Activated gamma-delta T cell treated with anti-CD3 and anti-CD28 coated beads, Interleukin-2, amount 50 U/mL, for 16 hours (primary cell): ENCODE measurements around the gene NBAS.

Experiments
- DNase-seq: peaks from one replicate; pipeline ENCODE4 v3.0.0-alpha.2; 2020; ENCODE audit warnings: low read depth

Gene NBAS

DNA sequence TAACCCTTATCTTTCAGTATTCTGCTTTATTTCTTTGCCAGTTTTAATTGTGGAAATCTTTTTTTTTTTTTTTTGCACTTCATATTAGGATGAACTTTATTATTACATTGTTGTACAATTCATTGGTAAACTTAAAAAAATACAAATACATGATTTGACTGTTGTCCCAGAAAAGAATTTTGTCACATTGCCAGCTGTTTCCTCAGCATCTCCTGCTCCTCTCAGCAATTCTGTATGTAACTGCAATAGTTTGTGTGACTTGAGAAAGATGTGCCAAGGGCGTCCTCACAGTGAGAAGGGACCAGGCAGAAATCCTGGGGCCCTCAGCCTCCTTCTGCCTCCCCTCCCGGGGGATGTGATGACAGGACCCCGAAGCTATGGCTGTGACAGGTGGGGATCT, 254.4 kb downstream of the NBAS start:
- DNase-seq = no peak

DNA sequence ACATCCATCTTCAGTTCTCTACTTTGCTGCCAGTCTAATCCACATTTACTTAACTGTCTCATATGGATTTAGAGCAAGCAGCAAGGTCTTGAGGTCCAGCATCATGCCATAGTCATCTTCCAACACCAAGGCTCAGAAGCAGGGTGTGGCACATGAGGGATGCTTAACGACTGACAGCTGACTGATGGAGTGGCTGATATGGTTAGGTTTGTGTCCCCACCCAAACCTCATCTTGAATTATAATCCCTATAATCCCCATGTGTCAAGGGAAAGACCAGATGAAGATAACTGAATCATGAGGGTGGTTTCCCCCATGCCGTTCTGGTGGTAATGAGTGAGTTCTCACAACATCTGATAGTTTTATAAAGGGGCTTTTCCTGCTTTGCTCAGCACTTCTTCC, 257.3 kb downstream of the NBAS start:
- DNase-seq = no peak

DNA sequence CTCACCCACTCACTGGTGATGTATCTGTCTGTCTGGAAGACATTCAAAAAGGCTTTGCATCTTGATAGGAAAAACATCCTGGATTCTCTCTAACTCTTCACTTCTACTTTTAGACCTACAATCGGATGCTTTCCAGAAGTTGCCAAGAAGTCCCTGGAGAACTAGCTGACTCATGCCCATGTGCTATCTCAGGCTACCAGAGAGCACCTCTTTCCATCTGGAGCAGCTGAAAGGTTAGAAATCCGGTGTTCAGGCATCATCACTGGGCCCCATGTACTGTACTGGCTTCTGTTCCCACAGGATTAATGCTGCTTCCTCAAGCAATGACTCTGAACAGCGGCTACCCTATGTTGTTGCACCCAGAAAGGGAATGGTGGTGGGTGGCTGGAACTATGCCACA, 259.0 kb downstream of the NBAS start:
- no peak for DNase-seq

DNA sequence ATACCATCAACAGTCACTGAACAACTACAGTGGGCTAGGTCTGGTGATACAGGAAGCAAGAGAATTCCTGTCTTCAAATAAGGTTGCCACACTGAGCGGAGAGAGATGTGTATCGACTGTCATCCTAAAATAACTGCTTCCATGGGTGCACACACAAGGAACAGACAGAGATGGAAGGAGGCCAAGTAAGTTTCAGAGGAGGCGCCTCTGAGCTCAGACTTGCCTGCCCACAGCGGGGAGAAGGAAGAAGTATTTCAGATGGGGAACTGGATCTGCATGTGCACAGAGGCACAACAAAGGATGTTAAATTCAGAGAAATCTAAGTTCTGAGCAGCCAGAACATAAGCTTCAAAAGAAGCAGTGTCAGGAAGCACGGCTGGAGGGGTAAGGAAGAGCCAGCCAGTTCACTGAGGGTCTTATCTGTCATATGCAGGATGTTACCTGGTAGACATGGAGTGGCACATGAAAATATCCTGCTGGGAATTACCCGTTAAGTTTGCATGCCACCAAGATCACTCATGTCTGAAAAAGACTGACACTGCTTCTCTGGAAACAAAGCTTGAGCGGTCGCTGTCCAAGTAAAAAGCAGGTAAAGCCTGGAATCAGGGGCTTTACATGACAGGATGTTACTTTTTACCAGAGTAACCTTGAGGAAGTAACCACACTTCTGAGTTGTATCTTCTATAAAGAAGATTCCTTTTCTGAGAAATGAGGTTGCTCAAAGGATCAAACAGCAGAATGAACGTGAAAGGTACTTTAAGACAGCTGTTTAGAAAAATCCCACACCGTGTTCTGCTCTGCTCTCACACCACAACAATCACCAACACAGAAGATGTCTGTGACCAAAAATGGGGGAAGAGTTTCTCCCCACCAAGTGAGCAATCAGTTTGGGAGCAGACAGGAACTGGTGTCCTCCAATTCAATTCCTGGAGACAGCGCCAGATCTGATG, 260.2 kb downstream of the NBAS start:
- no peak for DNase-seq

- DNase-seq = no peak
Measured at GRCh38 chr2:15299904-15300520, 261.1 kb downstream of the NBAS start.

DNA sequence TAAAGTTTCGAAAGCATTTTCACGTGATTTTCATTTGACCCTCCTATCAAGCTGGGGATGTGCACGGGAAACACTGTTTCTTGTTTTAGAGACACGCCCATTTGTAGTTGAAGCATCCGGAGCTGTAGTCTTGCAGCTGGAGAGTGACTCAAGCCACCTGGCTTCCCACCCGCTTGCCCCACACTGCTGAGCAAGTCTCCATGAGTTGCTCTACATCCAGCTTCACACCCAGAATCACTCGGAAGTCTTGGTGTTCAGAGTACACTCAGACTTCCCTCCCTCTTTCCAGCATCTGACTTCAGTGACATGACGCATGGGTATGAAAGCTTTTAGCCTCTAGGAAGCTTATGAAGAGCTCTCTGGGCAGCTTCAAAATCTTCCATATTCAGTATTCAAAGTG, 262.4 kb downstream of the NBAS start:
- DNase-seq = no peak

DNA sequence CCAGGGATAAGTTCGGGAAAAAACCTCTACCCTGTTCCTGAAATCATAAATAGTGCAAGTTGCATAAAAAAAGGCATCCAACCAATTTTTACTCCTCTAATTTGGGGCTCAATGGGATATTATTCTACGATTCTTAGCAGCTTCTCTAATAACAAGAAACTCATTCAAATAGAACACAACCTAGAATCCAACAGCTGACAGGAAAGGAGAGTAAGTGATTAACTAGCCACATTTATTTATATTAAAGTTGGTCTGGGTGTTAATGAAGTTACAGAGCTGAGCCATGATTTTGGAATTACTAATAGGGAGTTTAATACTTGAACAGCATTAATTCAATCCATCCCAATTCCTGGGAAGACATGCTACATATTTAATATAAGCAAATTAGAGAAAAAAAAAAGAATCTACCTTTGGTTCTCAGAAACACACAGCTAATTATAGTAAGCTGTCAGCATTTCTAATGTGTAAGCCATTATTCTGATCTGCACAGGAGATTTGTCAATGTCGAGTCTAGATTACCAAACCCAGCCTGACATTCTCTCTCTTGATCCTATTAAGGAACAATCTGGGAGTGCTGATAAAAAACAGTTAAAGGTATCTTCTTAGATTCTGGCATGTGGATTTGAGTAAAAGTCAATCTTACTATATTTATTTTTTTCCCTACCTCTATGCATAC, 267.7 kb downstream of the NBAS start:
- no peak for DNase-seq

GRCh38 chr2:15287447-15288184, 273.5 kb downstream of the NBAS start:
- no peak for DNase-seq

DNA sequence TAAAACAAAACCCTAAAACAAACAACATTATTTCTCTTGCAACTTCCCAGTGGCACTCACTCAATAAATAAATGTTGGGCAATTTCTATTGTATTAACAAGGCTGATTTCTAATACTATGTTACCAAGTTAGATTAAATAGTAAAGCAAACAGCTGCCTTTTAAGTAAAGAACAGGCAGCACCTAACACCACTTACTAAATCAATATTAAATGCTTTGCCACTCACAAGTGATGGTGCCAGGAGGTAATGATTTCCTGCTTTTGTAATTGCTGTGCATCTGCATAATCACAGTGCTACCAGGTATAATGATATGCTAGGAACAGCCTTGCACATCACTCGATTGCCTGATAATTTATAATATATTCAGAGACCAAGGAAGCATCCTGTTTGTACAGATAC, 276.5 kb downstream of the NBAS start:
- no peak for DNase-seq

DNA sequence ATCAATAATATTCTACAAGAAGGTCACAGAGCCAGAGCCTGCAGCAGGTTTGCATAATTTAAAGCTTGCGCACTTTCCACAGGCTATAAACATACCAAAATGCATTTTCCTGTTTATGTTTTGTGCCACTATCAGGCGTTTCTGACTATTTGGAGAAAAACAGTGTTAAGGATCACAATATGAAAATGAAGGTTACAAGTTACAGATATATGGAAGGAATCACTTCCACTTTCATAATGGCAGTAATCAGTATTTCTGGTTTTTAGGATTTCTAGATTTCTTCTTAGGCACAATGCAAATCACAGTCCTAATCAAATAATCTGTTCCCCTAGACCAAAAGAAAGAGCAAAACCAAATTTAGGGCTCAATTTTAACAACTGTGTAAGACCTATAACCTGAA, 279.5 kb downstream of the NBAS start:
- DNase-seq = no peak

DNA sequence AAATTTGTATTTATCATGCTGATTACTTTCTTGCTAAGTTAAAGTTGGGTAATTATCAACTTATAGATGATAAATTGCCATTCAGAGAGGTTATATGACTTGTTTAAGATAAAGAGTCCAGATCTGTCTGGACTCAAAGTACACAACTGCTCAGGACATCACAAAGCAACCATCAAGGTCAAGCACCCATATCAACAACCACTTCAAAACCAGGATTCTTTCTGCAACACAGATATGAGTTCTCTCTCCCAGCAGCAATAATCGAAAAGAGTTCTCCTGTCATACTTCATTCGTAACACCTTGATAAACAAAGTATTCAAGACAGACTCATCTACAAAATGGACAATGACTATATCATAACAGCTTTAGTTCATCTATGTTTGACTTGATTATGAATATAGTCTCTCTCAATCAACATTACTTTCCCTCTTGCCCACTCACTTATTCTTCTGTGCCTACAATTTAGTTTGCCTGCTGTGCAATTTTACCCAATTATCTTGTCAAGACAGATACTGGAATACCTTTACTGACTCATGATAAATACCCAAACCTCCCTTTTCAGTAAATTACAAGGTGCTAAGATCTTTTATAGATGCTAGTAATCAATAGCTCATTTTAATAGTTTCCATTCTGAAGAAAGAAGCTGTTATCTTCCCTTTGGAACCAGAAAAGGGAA, 281.8 kb downstream of the NBAS start:
- no peak for DNase-seq

DNA sequence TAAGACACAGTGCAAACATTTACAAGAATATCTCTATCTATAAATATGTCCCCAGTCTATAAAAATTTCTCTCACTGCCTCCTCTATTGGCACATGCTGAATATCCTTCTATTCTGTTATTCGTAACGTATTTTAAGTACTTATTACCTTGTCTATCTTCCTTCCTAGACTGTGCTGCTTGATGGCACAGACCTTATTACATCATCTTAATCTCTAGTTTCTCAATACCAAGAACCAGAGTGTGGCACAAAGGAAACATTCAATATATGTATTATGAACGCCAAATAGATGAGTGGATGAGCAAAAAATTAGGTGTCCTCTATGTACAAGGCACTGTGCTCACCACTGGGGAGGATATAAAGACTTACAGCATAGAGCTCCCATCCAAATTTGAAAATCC, 282.8 kb downstream of the NBAS start:
- no peak for DNase-seq

GRCh38 chr2:15275346-15275745, 285.8 kb downstream of the NBAS start:
- DNase-seq = no peak

- DNase-seq = no peak
Measured at GRCh38 chr2:15273452-15273851, 287.7 kb downstream of the NBAS start.

DNA sequence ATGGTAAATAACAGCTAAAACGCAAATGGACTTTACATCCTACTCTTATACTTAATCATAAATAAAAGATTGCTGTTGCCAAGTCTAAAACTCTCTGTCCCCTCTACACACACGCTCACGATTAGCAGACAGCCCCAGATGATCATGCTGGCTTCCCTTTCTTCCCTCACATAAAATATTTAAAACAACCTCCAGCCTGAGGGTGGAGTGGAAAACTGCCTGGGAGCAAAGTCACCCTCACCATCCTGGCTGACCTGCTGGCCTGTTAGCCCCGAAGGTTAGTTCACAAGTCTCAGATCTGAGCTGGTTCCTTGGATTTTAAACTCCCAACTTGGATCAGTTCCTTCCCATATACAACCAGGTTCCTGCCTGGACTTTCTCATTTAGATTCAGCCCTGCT, 288.2 kb downstream of the NBAS start:
- DNase-seq = no peak

DNA sequence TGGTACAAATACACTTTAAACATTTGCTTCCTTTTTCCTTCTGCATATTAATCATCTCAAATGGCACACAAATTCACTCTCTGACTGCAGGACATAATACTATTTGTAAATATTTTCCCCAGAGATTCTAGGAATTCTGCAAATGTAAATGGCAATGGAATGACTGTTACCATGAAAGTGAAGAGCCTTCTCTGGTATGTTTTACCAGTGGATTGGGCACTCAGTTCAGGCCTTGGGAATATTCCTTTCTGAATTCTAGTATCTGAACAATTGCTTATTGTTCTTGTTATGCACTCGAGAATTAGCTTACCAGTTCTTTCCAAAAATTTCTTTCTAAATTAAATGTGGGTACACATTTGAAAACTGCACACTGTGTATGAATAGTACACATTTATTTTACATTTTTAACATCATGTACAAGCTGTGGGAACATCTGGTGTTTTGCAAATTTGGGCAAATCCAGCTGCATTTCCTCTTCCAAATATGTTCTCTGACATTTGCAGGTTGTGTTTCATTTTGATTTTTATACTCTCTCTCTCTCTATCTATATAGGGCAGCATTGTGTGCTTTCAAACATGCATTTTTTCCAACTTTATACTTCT, 289.1 kb downstream of the NBAS start:
- no peak for DNase-seq

GRCh38 chr2:15271276-15271675, 289.9 kb downstream of the NBAS start:
- DNase-seq = no peak

GRCh38 chr2:15269043-15269442, 292.1 kb downstream of the NBAS start:
- DNase-seq = no peak

GRCh38 chr2:15265889-15266288, 295.2 kb downstream of the NBAS start:
- DNase-seq = no peak

- DNase-seq = no peak
Measured at GRCh38 chr2:15263976-15264685, 297.0 kb downstream of the NBAS start.

GRCh38 chr2:15262792-15263191, 298.3 kb downstream of the NBAS start:
- DNase-seq = no peak
